Measurements from ENCODE around the gene LRRC1. TPM values are rescaled to one million over a fixed set of nuclear protein-coding genes. Genes with fewer than 3 reads are reported as not detected.

Gene LRRC1
- total and polyA plus RNA-seq, 10 of the 15 experiments (the other 5 are each of a cell fraction or from before 2014, with no cell fraction given) = 0.35 to 9.3 (median 0.63) TPM

DNA sequence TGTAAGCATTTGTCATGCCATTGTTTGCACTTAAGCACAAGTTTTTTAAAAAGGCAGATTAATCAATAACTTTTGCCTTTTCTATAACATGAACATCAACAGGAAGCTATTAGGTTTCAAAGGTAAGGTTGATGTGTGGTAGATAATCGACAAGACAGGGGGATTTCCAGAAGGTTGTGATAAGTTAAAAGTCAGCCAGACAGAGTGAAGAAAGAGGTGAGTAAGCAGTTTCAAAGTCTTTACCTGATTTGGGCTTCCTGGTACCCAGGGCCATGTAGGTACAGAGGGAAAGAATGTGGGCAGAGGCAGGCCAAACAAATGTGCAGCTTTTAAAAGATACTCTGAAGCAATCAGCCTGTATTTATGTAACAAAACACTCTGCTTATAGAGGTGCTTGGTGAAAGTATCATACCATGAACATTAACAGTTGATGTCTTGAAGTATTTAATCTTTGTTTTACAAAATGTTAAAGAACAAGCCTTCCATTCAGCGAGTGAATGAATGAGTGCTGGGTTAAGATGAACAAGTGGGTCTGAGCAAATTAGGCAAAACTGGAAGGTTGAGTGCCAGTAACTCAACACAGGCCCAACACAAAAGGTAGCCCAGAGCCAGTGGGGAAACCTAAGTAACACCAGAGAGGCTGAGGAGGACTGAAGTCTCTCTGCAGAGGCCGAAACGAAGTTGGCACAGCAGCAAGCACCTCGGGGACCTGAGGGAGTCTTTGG, 60.2 kb downstream of the LRRC1 start:
- no peaks in the 10 kb centered on the region for H3K27me3 ChIP-seq (replicated peaks in 1 of 2; ENCODE audit: control insufficient read depth in 2 of 2, insufficient read depth in 2 of 2, low read length in 1 of 2)
- no peaks in the 10 kb centered on the region for H3K9me3 ChIP-seq (replicated peaks; ENCODE audit: control insufficient read depth, insufficient read depth, low read length)
- ATAC-seq (peak; percentile 97), DNase-seq (ENCODE audit: low read depth, low spot score) (peak; percentile 44), FAIRE-seq (peak; percentile 76)
- CTCF ChIA-PET = interaction anchor here (0.6 to 1.4 kb wide), 2 partner anchors 50 to 1162 kb away, joined by 3 read pairs; no protein-coding TSS in a partner anchor
- H3K4me2 ChIP-seq (ENCODE audit: control insufficient read depth, insufficient read depth) = no peak overlapping the region
- in situ Hi-C loops (cut with MboI) = no loop called here
- H3K4me1 ChIP-seq (ENCODE audit: control insufficient read depth, insufficient read depth, low read length) = no peaks in the 10 kb centered on the region
- H3K27ac ChIP-seq (ENCODE audit: control insufficient read depth, insufficient read depth) = no peak overlapping the region
- H3K9ac ChIP-seq (ENCODE audit: control insufficient read depth, insufficient read depth, low read length) = no peak overlapping the region
- no peak overlapping the region for H2AFZ ChIP-seq (ENCODE audit: control insufficient read depth, low read depth, low read length)
- intact Hi-C loops (cut with micrococcal nuclease; ENCODE audit: unreplicated experiment) = no loop called here
- H3K79me2 ChIP-seq (ENCODE audit: control insufficient read depth, insufficient read depth, low read length) = no peaks in the 10 kb centered on the region
- RAD21 ChIA-PET (ENCODE audit: unreplicated experiment) = no interaction called here
- WGBS (ENCODE audit: insufficient coverage, insufficient replicate concordance, low lambda C conversion rate, missing lambda C conversion rate) = 21% methylated on average over 5 of the region's 5 CpGs
- H3K36me3 ChIP-seq (ENCODE audit: control insufficient read depth in 2 of 2, insufficient read depth in 2 of 2, low read length in 1 of 2) = no peaks in the 10 kb centered on the region
- POLR2A ChIA-PET = interaction anchor here (0.5 kb wide), 1 partner anchor 663 kb away, joined by 5 read pairs; no protein-coding TSS in a partner anchor
- BruUV-seq (replicated peaks) = TSS peak; percentile 52
- SMC1A ChIA-PET (ENCODE audit: uncharacterized antibody, unreplicated experiment) = interaction anchor here (1.2 to 1.6 kb wide), 3 partner anchors 15 to 43 kb away, joined by 3 to 4 read pairs (median 3); no protein-coding TSS in a partner anchor
- no peak overlapping the region for H3K4me3 ChIP-seq
- H4K20me1 ChIP-seq (ENCODE audit: control insufficient read depth, insufficient read depth) = no peaks in the 10 kb centered on the region
- TF ChIP-seq KAT2A (conservative IDR thresholded peaks at IDR 0.05; ENCODE audit: control insufficient read depth, low read depth, low read length) = no peak
- no peak for TF ChIP-seq KDM1A (IDR thresholded peaks at IDR 0.05; ENCODE audit: borderline replicate concordance)
- no peak for TF ChIP-seq FOXM1 (IDR thresholded peaks at IDR 0.05; ENCODE audit: low read depth, low read length)
- no peak for TF ChIP-seq TCF12 (IDR thresholded peaks at IDR 0.05; ENCODE audit: low read depth, low read length)
- no peak for TF ChIP-seq RBBP5 (conservative IDR thresholded peaks at IDR 0.05)
- TF ChIP-seq YY1 (IDR thresholded peaks at IDR 0.05; ENCODE audit: low read depth, low read length) = no peak
- TF ChIP-seq, protein P1, sequence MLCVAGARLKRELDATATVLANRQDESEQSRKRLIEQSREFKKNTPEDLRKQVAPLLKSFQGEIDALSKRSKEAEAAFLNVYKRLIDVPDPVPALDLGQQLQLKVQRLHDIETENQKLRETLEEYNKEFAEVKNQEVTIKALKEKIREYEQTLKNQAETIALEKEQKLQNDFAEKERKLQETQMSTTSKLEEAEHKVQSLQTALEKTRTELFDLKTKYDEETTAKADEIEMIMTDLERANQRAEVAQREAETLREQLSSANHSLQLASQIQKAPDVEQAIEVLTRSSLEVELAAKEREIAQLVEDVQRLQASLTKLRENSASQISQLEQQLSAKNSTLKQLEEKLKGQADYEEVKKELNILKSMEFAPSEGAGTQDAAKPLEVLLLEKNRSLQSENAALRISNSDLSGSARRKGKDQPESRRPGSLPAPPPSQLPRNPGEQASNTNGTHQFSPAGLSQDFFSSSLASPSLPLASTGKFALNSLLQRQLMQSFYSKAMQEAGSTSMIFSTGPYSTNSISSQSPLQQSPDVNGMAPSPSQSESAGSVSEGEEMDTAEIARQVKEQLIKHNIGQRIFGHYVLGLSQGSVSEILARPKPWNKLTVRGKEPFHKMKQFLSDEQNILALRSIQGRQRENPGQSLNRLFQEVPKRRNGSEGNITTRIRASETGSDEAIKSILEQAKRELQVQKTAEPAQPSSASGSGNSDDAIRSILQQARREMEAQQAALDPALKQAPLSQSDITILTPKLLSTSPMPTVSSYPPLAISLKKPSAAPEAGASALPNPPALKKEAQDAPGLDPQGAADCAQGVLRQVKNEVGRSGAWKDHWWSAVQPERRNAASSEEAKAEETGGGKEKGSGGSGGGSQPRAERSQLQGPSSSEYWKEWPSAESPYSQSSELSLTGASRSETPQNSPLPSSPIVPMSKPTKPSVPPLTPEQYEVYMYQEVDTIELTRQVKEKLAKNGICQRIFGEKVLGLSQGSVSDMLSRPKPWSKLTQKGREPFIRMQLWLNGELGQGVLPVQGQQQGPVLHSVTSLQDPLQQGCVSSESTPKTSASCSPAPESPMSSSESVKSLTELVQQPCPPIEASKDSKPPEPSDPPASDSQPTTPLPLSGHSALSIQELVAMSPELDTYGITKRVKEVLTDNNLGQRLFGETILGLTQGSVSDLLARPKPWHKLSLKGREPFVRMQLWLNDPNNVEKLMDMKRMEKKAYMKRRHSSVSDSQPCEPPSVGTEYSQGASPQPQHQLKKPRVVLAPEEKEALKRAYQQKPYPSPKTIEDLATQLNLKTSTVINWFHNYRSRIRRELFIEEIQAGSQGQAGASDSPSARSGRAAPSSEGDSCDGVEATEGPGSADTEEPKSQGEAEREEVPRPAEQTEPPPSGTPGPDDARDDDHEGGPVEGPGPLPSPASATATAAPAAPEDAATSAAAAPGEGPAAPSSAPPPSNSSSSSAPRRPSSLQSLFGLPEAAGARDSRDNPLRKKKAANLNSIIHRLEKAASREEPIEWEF (IDR thresholded peaks at IDR 0.05; ENCODE audit: insufficient replicate concordance, low read depth, low read length) = peak; percentile 92
- no peak for TF ChIP-seq BCL11A (IDR thresholded peaks at IDR 0.05; ENCODE audit: low read depth, low read length)
- TF ChIP-seq, protein P2, sequence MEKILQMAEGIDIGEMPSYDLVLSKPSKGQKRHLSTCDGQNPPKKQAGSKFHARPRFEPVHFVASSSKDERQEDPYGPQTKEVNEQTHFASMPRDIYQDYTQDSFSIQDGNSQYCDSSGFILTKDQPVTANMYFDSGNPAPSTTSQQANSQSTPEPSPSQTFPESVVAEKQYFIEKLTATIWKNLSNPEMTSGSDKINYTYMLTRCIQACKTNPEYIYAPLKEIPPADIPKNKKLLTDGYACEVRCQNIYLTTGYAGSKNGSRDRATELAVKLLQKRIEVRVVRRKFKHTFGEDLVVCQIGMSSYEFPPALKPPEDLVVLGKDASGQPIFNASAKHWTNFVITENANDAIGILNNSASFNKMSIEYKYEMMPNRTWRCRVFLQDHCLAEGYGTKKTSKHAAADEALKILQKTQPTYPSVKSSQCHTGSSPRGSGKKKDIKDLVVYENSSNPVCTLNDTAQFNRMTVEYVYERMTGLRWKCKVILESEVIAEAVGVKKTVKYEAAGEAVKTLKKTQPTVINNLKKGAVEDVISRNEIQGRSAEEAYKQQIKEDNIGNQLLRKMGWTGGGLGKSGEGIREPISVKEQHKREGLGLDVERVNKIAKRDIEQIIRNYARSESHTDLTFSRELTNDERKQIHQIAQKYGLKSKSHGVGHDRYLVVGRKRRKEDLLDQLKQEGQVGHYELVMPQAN (conservative IDR thresholded peaks at IDR 0.05) = no peak
- TF ChIP-seq, protein P3, sequence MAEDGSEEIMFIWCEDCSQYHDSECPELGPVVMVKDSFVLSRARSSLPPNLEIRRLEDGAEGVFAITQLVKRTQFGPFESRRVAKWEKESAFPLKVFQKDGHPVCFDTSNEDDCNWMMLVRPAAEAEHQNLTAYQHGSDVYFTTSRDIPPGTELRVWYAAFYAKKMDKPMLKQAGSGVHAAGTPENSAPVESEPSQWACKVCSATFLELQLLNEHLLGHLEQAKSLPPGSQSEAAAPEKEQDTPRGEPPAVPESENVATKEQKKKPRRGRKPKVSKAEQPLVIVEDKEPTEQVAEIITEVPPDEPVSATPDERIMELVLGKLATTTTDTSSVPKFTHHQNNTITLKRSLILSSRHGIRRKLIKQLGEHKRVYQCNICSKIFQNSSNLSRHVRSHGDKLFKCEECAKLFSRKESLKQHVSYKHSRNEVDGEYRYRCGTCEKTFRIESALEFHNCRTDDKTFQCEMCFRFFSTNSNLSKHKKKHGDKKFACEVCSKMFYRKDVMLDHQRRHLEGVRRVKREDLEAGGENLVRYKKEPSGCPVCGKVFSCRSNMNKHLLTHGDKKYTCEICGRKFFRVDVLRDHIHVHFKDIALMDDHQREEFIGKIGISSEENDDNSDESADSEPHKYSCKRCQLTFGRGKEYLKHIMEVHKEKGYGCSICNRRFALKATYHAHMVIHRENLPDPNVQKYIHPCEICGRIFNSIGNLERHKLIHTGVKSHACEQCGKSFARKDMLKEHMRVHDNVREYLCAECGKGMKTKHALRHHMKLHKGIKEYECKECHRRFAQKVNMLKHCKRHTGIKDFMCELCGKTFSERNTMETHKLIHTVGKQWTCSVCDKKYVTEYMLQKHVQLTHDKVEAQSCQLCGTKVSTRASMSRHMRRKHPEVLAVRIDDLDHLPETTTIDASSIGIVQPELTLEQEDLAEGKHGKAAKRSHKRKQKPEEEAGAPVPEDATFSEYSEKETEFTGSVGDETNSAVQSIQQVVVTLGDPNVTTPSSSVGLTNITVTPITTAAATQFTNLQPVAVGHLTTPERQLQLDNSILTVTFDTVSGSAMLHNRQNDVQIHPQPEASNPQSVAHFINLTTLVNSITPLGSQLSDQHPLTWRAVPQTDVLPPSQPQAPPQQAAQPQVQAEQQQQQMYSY (CRISPR knock-in tag; IDR thresholded peaks at IDR 0.05) = no peak
- no peak for TF ChIP-seq MYC (IDR thresholded peaks at IDR 0.05; ENCODE audit: insufficient read depth, insufficient read length, insufficient replicate concordance, low read length, severe bottlenecking)
- no peak for TF ChIP-seq ZNF384 (IDR thresholded peaks at IDR 0.05; ENCODE audit: borderline replicate concordance, low read depth, low read length)

All from GM12878 (cell line).